Stimulated activated CD4-positive, alpha-beta T cell treated with anti-CD3 and anti-CD28 coated beads, Interleukin-1b, Interleukin-23, amount 100 ng/mL, for 48 hours (primary cell): ENCODE measurements around the gene CDYL.

Source experiments
- DNase-seq: peaks from one replicate; pipeline ENCODE4 v3.0.0-alpha.2; 2020

The CDYL gene

GRCh38 chr6:4940416-4940815, 164.2 kb downstream of the CDYL start:
- no peak for DNase-seq

- peak; percentile 73 for DNase-seq
These were observed 165.8 kb downstream of the CDYL start for GRCh38 chr6:4941782-4942672.

GRCh38 chr6:4942673-4943009, 166.4 kb downstream of the CDYL start:
- DNase-seq = no peak

- no peak for DNase-seq
These were observed 167.5 kb downstream of the CDYL start for GRCh38 chr6:4943716-4944115.

GRCh38 chr6:4944325-4944724, 168.1 kb downstream of the CDYL start:
- no peak for DNase-seq

- DNase-seq = no peak
These were observed 170.3 kb downstream of the CDYL start for GRCh38 chr6:4946521-4946920.

- no peak for DNase-seq
These were observed 171.5 kb downstream of the CDYL start for GRCh38 chr6:4947716-4948115.

GRCh38 chr6:4948781-4949450, 172.7 kb downstream of the CDYL start:
- DNase-seq = no peak

GRCh38 chr6:4950076-4950475, 173.9 kb downstream of the CDYL start:
- no peak for DNase-seq

- no peak for DNase-seq
These were observed 174.8 kb downstream of the CDYL start for GRCh38 chr6:4950836-4951533.

- no peak for DNase-seq
These were observed 177.2 kb downstream of the CDYL start for GRCh38 chr6:4953440-4953839.

- no peak for DNase-seq
These were observed 180.4 kb downstream of the CDYL start for GRCh38 chr6:4956625-4957024.

- no peak for DNase-seq
These were observed 181.5 kb downstream of the CDYL start for GRCh38 chr6:4957521-4958231.

GRCh38 chr6:4958624-4959023, 182.4 kb downstream of the CDYL start:
- DNase-seq = no peak

GRCh38 chr6:4961322-4962168, 185.3 kb downstream of the CDYL start:
- DNase-seq = no peak

- DNase-seq = no peak
These were observed 186.7 kb downstream of the CDYL start for GRCh38 chr6:4962905-4963304.

- DNase-seq = no peak
These were observed 188.7 kb downstream of the CDYL start for GRCh38 chr6:4964675-4965561.

- DNase-seq = no peak
These were observed 189.6 kb downstream of the CDYL start for GRCh38 chr6:4965562-4966389.

GRCh38 chr6:4967301-4968030, 191.3 kb downstream of the CDYL start:
- no peak for DNase-seq
